Measurements from ENCODE around the gene PLVAP. TPM values are rescaled to one million over a fixed set of nuclear protein-coding genes. Genes with fewer than 3 reads are reported as not detected.

The PLVAP gene, protein sequence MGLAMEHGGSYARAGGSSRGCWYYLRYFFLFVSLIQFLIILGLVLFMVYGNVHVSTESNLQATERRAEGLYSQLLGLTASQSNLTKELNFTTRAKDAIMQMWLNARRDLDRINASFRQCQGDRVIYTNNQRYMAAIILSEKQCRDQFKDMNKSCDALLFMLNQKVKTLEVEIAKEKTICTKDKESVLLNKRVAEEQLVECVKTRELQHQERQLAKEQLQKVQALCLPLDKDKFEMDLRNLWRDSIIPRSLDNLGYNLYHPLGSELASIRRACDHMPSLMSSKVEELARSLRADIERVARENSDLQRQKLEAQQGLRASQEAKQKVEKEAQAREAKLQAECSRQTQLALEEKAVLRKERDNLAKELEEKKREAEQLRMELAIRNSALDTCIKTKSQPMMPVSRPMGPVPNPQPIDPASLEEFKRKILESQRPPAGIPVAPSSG
- polyA plus RNA-seq (ENCODE audit: insufficient read length in 3 of 3): 100 to 1,000 TPM; 167 to 179 (median 177) TPM

DNA sequence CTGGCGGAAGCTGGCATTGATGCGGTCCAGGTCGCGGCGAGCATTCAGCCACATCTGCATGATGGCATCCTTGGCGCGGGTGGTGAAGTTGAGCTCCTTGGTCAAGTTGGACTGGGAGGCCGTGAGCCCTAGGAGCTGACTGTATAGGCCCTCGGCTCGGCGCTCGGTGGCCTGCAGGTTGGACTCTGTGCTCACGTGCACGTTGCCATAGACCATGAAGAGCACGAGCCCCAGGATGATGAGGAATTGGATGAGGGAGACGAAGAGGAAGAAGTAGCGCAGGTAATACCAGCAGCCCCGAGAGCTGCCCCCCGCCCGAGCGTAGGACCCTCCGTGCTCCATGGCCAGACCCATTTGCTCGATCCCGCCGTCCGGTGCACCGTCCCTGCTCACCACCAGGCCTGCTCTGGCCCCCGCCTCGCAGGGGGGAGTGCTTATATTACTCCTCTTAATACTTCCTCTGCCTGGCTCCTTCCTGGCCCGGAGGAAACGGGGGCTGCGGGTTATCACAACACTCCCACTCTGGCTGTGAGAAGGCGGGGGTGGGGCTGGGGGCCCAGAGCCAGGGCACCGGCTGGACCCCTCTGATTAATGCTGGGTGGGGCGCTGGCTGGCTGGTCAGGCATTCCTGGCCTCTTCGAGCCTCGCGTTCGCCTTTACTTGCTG is at the start of gene PLVAP:
PLVAP (minus strand) TSS at position 408 of the 666 bp plus-strand sequence; CDS start at position 354, 54 bp downstream.
- DNase-seq (ENCODE audit: low read depth in 3 of 3, low spot score in 2 of 3): no peak

GRCh38 chr19:17424743-17425365 is 47.7 kb upstream of the PLVAP start:
- DNase-seq (ENCODE audit: low read depth in 3 of 3, low spot score in 2 of 3): no peak

- DNase-seq (ENCODE audit: low read depth in 3 of 3, low spot score in 2 of 3): no peak
These were observed 46.5 kb upstream of the PLVAP start for GRCh38 chr19:17423429-17424208.

GRCh38 chr19:17421942-17422341 is 44.8 kb upstream of the PLVAP start:
- no peak for DNase-seq (ENCODE audit: low read depth in 3 of 3, low spot score in 2 of 3)

GRCh38 chr19:17420475-17420924 is 43.4 kb upstream of the PLVAP start:
- DNase-seq (ENCODE audit: low read depth in 3 of 3, low spot score in 2 of 3): no peak

GRCh38 chr19:17419621-17420474 is 42.7 kb upstream of the PLVAP start, which contains the start of gene MVB12A:
TSS of gene MVB12A (plus strand) at chr19:17420047. CDS start at chr19:17420136, 89 bp downstream.
- DNase-seq (ENCODE audit: low read depth in 3 of 3, low spot score in 2 of 3): peak; percentile 98 to 99 (median 98)

DNA sequence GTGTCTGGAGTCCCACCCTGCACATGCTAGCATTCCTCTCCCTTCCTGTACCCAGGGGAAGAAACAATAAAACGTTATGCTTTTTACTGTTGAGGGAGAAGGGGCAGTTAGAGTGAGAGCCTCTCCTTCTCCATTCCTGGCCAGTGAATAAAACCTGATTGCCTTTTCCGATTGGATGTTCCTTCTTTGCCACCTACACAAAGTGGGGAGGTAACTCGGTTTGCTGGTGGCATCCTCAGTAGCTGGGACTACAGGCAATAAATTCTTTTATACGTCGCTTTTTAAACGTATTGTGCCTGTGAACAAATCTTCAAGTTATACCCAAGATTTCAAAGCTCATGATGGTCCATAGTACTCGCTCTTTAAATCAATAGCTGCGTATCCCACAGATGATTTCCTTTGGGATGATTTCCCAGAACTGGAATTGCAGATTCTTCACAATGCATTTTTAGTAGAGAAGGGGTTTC is 42.0 kb upstream of the PLVAP start:
- no peak for DNase-seq (ENCODE audit: low read depth in 3 of 3, low spot score in 2 of 3)

DNA sequence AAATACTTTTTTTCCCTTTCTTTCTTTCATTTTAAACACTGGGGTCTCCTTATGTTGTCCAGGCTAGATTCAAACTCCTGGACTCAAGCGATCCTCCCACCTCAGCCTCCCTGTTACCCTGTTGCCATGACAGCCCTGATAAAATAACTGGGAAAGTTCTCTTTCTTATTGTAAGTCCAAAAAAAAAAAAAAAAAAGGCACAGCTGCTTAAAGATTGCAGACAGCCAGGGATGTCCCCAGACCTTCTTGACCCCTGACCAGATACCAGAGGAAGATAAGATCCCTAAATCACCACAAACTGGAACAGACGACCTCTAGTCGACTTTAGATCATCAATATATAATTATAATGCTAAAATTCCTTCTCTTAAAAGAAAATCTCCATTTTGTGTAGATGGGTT is 41.6 kb upstream of the PLVAP start:
- DNase-seq (ENCODE audit: low read depth in 3 of 3, low spot score in 2 of 3): no peak

DNA sequence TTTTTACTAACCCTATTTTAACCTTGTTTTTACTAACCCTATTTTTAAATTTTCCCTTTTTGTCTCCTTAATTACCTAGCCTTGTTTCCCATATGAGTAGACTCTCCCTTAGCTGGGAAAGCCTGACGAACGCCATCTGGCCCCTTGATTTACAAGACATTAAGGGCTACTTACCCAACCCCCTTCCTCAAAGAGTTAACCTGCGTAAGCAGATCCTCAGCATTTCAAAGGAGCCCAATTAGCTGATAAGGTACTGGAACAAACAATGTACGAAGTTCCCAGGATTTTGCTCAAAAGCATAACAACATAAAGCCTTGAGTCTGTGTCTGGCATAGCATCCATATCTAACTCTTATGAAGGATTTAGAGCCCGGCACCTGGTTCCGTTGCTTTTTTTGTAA is 38.0 kb upstream of the PLVAP start:
- no peak for DNase-seq (ENCODE audit: low read depth in 3 of 3, low spot score in 2 of 3)

DNA sequence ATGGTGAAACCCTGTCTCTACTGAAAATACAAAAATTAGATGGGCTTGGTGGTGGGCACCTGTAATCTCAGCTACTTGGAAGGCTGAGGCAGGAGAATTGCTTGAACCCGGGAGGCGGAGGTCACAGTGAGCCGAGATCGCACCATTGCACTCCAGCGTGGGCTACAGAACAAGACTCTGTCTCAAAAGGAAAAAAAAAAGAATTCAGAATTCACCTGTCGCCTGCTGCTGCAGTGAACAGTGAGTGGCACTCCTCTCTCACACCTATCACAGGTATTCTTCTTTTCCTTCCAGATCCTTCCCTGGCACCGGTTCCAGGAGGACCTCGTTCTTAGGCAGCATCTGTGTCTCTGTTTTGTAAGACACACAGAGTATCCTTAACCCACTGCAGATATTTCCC is 37.0 kb upstream of the PLVAP start:
- DNase-seq (ENCODE audit: low read depth in 3 of 3, low spot score in 2 of 3): no peak

- no peak for DNase-seq (ENCODE audit: low read depth in 3 of 3, low spot score in 2 of 3)
These were observed 34.7 kb upstream of the PLVAP start for GRCh38 chr19:17411801-17412200.

DNA sequence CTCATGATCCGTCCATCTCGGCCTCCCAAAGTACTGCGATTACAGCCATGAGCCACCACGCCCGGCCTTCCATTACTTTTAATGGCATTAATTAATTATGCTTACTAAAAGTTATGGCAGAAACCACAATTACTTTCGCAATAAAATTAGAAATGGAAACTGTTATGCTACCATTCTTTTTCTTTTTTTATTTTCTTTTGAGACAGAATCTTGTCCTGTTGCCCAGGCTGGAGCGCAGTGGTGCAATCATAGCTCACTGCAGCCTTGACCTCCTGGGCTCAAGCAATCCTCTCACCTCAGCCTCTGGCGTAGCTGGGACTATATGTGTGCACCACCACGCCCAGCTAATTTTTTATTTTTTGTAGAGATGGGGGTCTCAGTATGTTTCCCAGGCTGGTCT is 32.8 kb upstream of the PLVAP start:
- no peak for DNase-seq (ENCODE audit: low read depth in 3 of 3, low spot score in 2 of 3)

- DNase-seq (ENCODE audit: low read depth in 3 of 3, low spot score in 2 of 3): no peak
These were observed 29.7 kb upstream of the PLVAP start for GRCh38 chr19:17406887-17407196.

- no peak for DNase-seq (ENCODE audit: low read depth in 3 of 3, low spot score in 2 of 3)
These were observed 29.1 kb upstream of the PLVAP start for GRCh38 chr19:17406046-17406886.

DNA sequence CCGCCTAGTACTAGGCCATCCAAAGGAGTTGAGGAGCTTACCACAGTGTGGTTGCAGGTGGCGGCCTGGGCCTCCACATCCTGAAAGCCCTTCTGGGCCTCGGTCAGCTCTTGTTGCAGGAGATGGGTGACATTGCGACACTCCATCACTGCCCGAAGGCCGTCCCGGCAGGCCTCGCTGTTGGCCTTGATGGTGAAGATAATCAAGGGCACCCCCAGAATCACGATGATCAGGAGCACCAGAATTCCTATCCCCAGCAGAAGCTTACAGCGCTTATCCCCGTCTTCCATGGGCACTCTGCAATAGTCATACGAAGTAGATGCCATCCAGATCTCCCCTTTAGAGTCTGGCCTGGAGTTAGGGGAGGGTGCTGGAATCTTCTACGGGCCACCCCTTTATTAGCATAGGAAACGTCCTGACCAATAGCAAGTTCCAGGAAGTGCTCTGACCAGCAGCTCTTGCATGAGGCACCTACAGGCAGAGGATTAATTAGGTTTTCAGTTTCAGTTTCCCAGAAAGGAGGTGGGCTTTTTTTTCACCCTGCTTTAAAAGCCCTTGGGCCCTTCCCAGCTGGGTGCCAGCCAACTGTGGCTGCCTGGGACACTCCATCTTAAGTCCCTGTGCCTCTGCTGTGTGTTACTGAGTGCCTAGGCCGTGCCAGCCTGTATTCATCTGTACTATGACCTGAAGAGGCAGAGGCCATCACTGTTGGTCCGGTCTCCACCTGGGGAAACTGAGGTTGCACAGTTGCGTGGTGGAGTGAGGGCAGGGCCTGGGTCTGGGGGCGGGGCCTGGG is 28.3 kb upstream of the PLVAP start, which contains the start of gene BST2:
BST2 (minus strand) TSS at position 381 of the 796 bp plus-strand sequence; CDS start at position 326, 55 bp downstream.
- no peak for DNase-seq (ENCODE audit: low read depth in 3 of 3, low spot score in 2 of 3)

DNA sequence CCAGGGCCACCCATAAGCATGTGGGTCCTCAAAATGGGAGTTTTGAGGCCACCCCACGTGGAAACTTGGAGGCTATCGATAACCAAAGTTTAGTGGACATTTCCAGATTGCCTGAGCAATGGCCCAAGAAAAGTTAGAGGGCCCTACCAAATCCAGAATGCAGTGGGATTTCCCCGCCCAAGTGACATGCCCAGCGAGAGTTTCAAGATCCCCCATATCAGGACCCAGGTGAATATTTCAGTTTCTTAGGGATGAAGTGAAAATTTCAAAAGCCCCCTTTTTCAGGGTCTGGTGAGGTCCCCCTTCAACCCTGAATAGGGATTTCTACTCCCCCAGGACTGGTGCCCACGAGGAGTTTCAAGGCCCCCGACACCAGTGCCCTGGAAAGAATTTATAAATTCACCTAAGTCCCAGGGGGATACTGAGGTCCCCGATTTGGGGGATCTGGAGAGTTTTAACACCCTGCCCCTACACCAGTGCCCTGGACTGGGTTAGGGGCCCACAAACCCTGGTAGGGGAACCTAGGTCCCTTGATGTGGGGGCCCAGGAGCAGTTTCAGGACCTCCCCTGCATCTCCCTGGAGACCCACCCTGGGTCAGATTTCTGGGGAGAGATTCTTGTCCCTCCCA is 27.6 kb upstream of the PLVAP start:
- no peak for DNase-seq (ENCODE audit: low read depth in 3 of 3, low spot score in 2 of 3)

GRCh38 chr19:17404015-17404414 is 26.9 kb upstream of the PLVAP start:
- no peak for DNase-seq (ENCODE audit: low read depth in 3 of 3, low spot score in 2 of 3)
